Erythroblast (primary cell): ENCODE results near the gene SUPT3H.

Source experiments
- GATA1 ChIP-seq: IDR thresholded peaks from 2 replicates; pipeline ENCODE4 v1.6.1; 2011; ENCODE audit warnings: low read depth, mild to moderate bottlenecking, control low read depth, low read length, moderate library complexity
- POLR2A ChIP-seq: IDR thresholded peaks from 2 replicates; pipeline ENCODE4 v1.6.1; 2011; ENCODE audit warnings: mild to moderate bottlenecking, low read length

GRCh38 chr6:45199554-45199953 lies 178.2 kb downstream of the SUPT3H start:
- TF ChIP-seq POLR2A = no peak
- TF ChIP-seq GATA1 = no peak
